ENCODE results near the gene BANK1.
"Not testable (repeated sequence)": the region's sequence is repeated elsewhere in the genome, so short reads cannot be mapped to it uniquely, and the experiment has no call there.

Gene BANK1

GRCh38 chr4:101888472-101888871 is 97.9 kb downstream of the BANK1 start:
- no peak for DNase-seq

GRCh38 chr4:101905527-101905926 is 115.0 kb downstream of the BANK1 start:
- DNase-seq = not testable (repeated sequence)

- no peak for DNase-seq
These were observed 120.3 kb downstream of the BANK1 start for GRCh38 chr4:101910786-101911373.

- no peak for DNase-seq
These were observed 121.1 kb downstream of the BANK1 start for GRCh38 chr4:101911616-101912015.

GRCh38 chr4:101914761-101915160 is 124.2 kb downstream of the BANK1 start:
- DNase-seq = no peak

- DNase-seq = no peak
These were observed 128.9 kb downstream of the BANK1 start for GRCh38 chr4:101919373-101919977.

- DNase-seq = no peak
These were observed 130.8 kb downstream of the BANK1 start for GRCh38 chr4:101921370-101921769.

GRCh38 chr4:101931619-101932018 is 141.1 kb downstream of the BANK1 start:
- DNase-seq = no peak

GRCh38 chr4:101933855-101934254 is 143.3 kb downstream of the BANK1 start:
- DNase-seq = no peak

GRCh38 chr4:101938836-101939235 is 148.3 kb downstream of the BANK1 start:
- no peak for DNase-seq

GRCh38 chr4:101941816-101942358 is 151.4 kb downstream of the BANK1 start:
- no peak for DNase-seq

GRCh38 chr4:101942891-101943290 is 152.4 kb downstream of the BANK1 start:
- DNase-seq = no peak

GRCh38 chr4:101944649-101945048 is 154.1 kb downstream of the BANK1 start:
- DNase-seq = no peak

- DNase-seq = no peak
These were observed 157.5 kb downstream of the BANK1 start for GRCh38 chr4:101948055-101948454.

- no peak for DNase-seq
These were observed 158.4 kb downstream of the BANK1 start for GRCh38 chr4:101948951-101949350.

GRCh38 chr4:101950258-101950979 is 159.9 kb downstream of the BANK1 start:
- DNase-seq = no peak

GRCh38 chr4:101952985-101953384 is 162.5 kb downstream of the BANK1 start:
- DNase-seq = no peak

GRCh38 chr4:101953949-101954348 is 163.4 kb downstream of the BANK1 start:
- no peak for DNase-seq

GRCh38 chr4:101954351-101954750 is 163.8 kb downstream of the BANK1 start:
- DNase-seq = no peak

GRCh38 chr4:101954975-101955678 is 164.6 kb downstream of the BANK1 start:
- DNase-seq = no peak

GRCh38 chr4:101956068-101956825 is 165.7 kb downstream of the BANK1 start:
- DNase-seq = no peak

GRCh38 chr4:101958547-101958946 is 168.0 kb downstream of the BANK1 start:
- DNase-seq = no peak

GRCh38 chr4:101960431-101960830 is 169.9 kb downstream of the BANK1 start:
- no peak for DNase-seq
